B cell (primary cell): Measurements from ENCODE around the gene EXOC3. TPM values are rescaled to one million over a fixed set of nuclear protein-coding genes. Genes with fewer than 3 reads are reported as not detected.

ENCODE experiments used
- ATAC-seq: fragments of 200-7000 bp; cut with Tn5 transposase; one replicate; pipeline ENCODE4 v1.10.0; 2021; ENCODE audit warnings: low read depth, mild to moderate bottlenecking, moderate number of reproducible peaks, moderate library complexity
- CTCF ChIA-PET: fragments of 350-600 bp; sonication (Branson Sonifier 250); formaldehyde crosslinking; loops from one replicate; lab custom pipeline; 2021; ENCODE audit warnings: antibody characterized with exemption, inconsistent platforms; lab: Charles Lee
- POLR2A ChIA-PET: fragments of 350-600 bp; sonication (Branson Sonifier 250); formaldehyde crosslinking; loops from one replicate; lab custom pipeline; 2021; ENCODE audit warnings: antibody characterized with exemption; lab: Charles Lee
- DNase-seq: peaks from one replicate; pipeline ENCODE4 v3.0.0; 2013
- H2AFZ ChIP-seq: 2 replicates; pipeline ENCODE4 v1.6.1; 2012; ENCODE audit warnings: mild to moderate bottlenecking, low read depth, low read length; ENCODE audit not compliant: insufficient read depth, poor library complexity, severe bottlenecking
- H3K27ac ChIP-seq, 2 donors: 1 replicate in 1 of 2; 2 replicates in 1 of 2; pipeline ENCODE4 v1.5.1; 2012 to 2013; ENCODE audit warnings: low read length in 2 of 2, mild to moderate bottlenecking in 2 of 2, moderate library complexity in 1 of 2
- H3K27me3 ChIP-seq, 4 experiments: fragments of 200-600 bp in 1 of 4; sonication (generic) in 1 of 4; replicated peaks in 1 of 4; 1 replicate in 2 of 4; 2 replicates in 2 of 4; pipeline versions ENCODE4 v1.6.1 to v1.7.0; 2013 to 2016; ENCODE audit warnings: low read length in 3 of 4, mild to moderate bottlenecking in 2 of 4, mixed read lengths in 1 of 4, moderate library complexity in 1 of 4; ENCODE audit not compliant: insufficient read depth in 4 of 4, control insufficient read depth in 3 of 4; ENCODE audit errors: control extremely low read depth in 1 of 4
- H3K36me3 ChIP-seq, 2 experiments: replicated peaks in 1 of 2; 1 replicate in 1 of 2; 2 replicates in 1 of 2; pipeline versions ENCODE4 v1.6.1 to v1.7.1; 2013; ENCODE audit warnings: low read length in 1 of 2; ENCODE audit not compliant: insufficient read depth in 2 of 2, control insufficient read depth in 1 of 2; ENCODE audit errors: control extremely low read depth in 1 of 2, extremely low read depth in 1 of 2
- H3K4me1 ChIP-seq, 2 donors: fragments of 200-600 bp in 1 of 2; sonication (generic) in 1 of 2; 1 replicate in 1 of 2; 2 replicates in 1 of 2; pipeline versions ENCODE4 v1.5.1 to v1.6.1; 2013 to 2017; ENCODE audit warnings: low read length in 2 of 2; ENCODE audit not compliant: control insufficient read depth in 2 of 2, insufficient read depth in 2 of 2
- H3K4me2 ChIP-seq: replicated peaks from 2 replicates; pipeline ENCODE3; 2012; ENCODE audit warnings: mild to moderate bottlenecking, low read depth, low read length; ENCODE audit not compliant: poor library complexity, severe bottlenecking
- H3K4me3 ChIP-seq, 5 experiments: fragments of 200-600 bp in 1 of 5; sonication (generic) in 1 of 5; 1 replicate in 3 of 5; 2 replicates in 2 of 5; pipeline versions ENCODE4 v1.5.1 to v1.7.0; 2011 to 2016; ENCODE audit warnings: low read length in 4 of 5, mild to moderate bottlenecking in 4 of 5, low read depth in 2 of 5, control low read depth in 1 of 5, moderate library complexity in 1 of 5; ENCODE audit not compliant: insufficient read depth in 1 of 5; ENCODE audit errors: control extremely low read depth in 1 of 5, extremely low read depth in 1 of 5
- H3K79me2 ChIP-seq: fragments of 200-600 bp; sonication (generic); one replicate; pipeline ENCODE4 v1.6.0; 2016; ENCODE audit warnings: low read length; ENCODE audit not compliant: control insufficient read depth, insufficient read depth
- H3K9ac ChIP-seq: fragments of 200-600 bp; sonication (generic); 2 replicates; pipeline ENCODE4 v1.6.1; 2017; ENCODE audit warnings: mild to moderate bottlenecking, low read length, moderate library complexity
- H3K9me3 ChIP-seq, 3 donors: one replicate each; pipeline versions ENCODE4 v1.6.1 to v1.7.1; 2013; ENCODE audit warnings: low read length in 2 of 3; ENCODE audit not compliant: control insufficient read depth in 2 of 3, insufficient read depth in 1 of 3; ENCODE audit errors: control extremely low read depth in 1 of 3
- H4K20me1 ChIP-seq: 2 replicates; pipeline ENCODE4 v1.6.0; 2012; ENCODE audit warnings: mild to moderate bottlenecking, low read length; ENCODE audit not compliant: insufficient read depth, control insufficient read depth, poor library complexity, severe bottlenecking
- H3K27ac Mint-ChIP-seq: one replicate; pipeline ENCODE4 v1.8.0; 2021; ENCODE audit warnings: mixed read lengths
- H3K27me3 Mint-ChIP-seq: one replicate; pipeline ENCODE4 v1.8.0; 2021; ENCODE audit warnings: mixed read lengths
- H3K4me1 Mint-ChIP-seq: one replicate; pipeline ENCODE4 v1.8.0; 2021; ENCODE audit warnings: mixed read lengths
- H3K4me3 Mint-ChIP-seq: one replicate; pipeline ENCODE4 v1.8.0; 2021; ENCODE audit warnings: mixed read lengths
- H3K9me3 Mint-ChIP-seq: one replicate; pipeline ENCODE4 v1.8.0; 2022; ENCODE audit warnings: mixed read lengths; ENCODE audit not compliant: insufficient read depth
- CTCF ChIP-seq: fragments of 200-600 bp; IDR thresholded peaks from one replicate; pipeline ENCODE4 v1.8.0; 2022; ENCODE audit warnings: antibody characterized with exemption, mild to moderate bottlenecking
- EZH2 ChIP-seq: IDR thresholded peaks from 2 replicates; pipeline ENCODE4 v1.6.1; 2012; ENCODE audit warnings: borderline replicate concordance, low read depth, mild to moderate bottlenecking, moderate library complexity, low read length; ENCODE audit not compliant: insufficient read depth, poor library complexity, severe bottlenecking
- WGBS: methylation state at CpG from one replicate; pipeline ENCODE4 v1.1.5; 2013; ENCODE audit warnings: missing lambda C conversion rate; ENCODE audit not compliant: insufficient coverage; 5-methylcytosine and 5-hydroxymethylcytosine counted together
- intact Hi-C: fragments of 100-400 bp; cut with micrococcal nuclease; formaldehyde crosslinking; loops from one replicate; pipeline ENCODE4 v1.10.0; 2022
- polyA plus RNA-seq: library from polyadenylated mRNA; depleted of rRNA; stranded (reverse); fragments of >200 nt; gene quantifications from 2 replicates; pipeline ENCODE4 v1.2.3, GENCODE V29; 2012
- total RNA-seq, 2 donors: library from RNA; stranded (reverse); fragments of 120-200 nt in 1 of 2; gene quantifications; 1 replicate in 1 of 2; 2 replicates in 1 of 2; pipeline versions ENCODE4 v1.2.3 to v1.2.4, GENCODE V29; 2013 to 2022

Gene EXOC3
- total and polyA plus RNA-seq, 2 donors (not counting 1 experiment from before 2014, with no cell fraction given), result 44.0 to 97.1 TPM

GRCh38 chr5:398475-399295, 44.3 kb upstream of the EXOC3 start:
- Histone ChIP-seq H3K36me3 (no peaks in the 10 kb centered on the region), H3K79me2 (no peaks in the 10 kb centered on the region), H4K20me1 (no peaks in the 10 kb centered on the region), H2AFZ (no peak overlapping the region), H3K4me1 (peaks cover 30 to 34% of the 10 kb centered on the region in 2 donors), H3K4me3 (no peak overlapping the region), H3K27me3 (peaks cover 0 to 22% (median 9%) of the 10 kb centered on the region in 4 experiments), H3K9ac (no peak overlapping the region), H3K9me3 (peaks cover 0 to 19% (median 0%) of the 10 kb centered on the region in 3 donors), H3K4me2 (peak overlapping the region; percentile 68), H3K27ac (no peak overlapping the region)
- H3K4me1 Mint-ChIP-seq, result peaks cover 39% of the 10 kb centered on the region
- H3K27ac Mint-ChIP-seq, result peak overlapping the region; percentile 88
- H3K27me3 Mint-ChIP-seq, result peaks cover 15% of the 10 kb centered on the region
- TF ChIP-seq CTCF (no peak), EZH2 (no peak)
- no peaks in the 10 kb centered on the region for H3K9me3 Mint-ChIP-seq
- 92% methylated on average over 27 of the region's 35 CpGs for WGBS
- intact Hi-C loops, result no loop called here
- ChIA-PET POLR2A (no interaction called here), CTCF (no interaction called here)
- DNase-seq, result no peak
- no peak for ATAC-seq
- no peak overlapping the region for H3K4me3 Mint-ChIP-seq
